HS-5 (cell line): Measurements from ENCODE around the gene KRTAP3-2.
"Not testable (repeated sequence)": the region's sequence is repeated elsewhere in the genome, so short reads cannot be mapped to it uniquely, and the experiment has no call there.

Source experiments
- DNase-seq: peaks from one replicate; pipeline ENCODE4 v3.0.0-alpha.2; 2012; ENCODE audit warnings: low read depth

Gene KRTAP3-2

DNA sequence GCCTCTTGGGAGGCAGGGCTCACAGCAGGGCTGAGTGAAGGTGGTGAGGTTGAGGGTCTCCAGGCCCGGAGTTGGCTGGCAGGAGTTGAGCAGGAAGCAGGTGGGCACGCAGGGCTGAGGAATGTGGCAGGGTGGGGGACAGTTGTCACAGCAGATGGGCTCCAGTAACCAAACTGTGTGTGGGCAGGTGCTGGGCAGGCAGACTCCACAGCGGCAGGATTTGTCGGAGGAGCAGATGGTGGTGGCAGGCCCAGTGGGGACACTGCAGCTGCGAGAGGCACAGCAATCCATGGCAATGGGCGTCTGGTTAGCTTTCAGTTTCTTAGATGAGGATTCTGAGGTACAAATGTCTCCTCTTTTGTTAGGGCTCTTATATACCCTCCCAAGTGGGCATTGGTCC is at the start of gene KRTAP3-2:
Gene KRTAP3-2, minus strand, starts transcription at position 344 of the 400 bp plus-strand sequence. Its CDS starts 53 bp downstream, at position 291.
- DNase-seq: not testable (repeated sequence)

DNA sequence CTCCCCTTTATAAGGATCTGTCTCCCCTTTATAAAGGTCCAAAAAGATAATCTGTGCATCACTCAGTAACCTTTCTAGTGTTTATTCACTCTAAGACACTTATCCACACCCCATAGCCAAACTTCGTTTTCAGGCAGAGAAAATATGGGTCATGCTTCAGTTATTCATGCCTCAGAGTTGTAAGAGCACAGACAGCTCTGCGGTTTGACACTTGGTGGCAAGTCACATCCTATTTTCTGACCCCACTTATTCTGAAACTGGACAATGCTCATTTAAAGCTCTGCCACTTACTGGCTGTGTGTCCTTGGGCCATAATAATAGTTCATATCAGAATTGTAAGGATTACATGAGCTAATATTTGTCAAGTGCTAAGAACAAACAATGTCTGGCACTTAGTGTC is 49.4 kb upstream of the KRTAP3-2 start:
- peak; percentile 71 for DNase-seq

DNA sequence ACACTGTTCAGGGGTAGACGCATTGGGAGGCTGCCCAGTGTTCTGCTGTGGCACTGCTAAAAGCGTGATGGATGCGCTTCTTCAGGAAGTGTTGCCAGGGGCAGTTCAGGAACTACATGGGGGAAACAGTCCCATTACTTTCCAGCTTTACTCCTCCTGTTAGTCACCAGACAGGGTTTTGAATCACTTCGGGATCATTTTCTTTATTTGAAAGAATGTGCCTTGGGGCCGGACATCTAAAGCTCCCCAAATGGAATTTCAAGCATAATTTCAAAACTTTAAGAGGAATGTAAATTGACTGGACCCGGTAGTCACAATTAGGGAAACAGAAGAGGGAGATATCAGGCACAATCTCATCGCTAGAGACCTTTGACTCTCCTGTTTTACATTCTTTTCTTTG is 48.7 kb upstream of the KRTAP3-2 start:
- peak; percentile 61 for DNase-seq

DNA sequence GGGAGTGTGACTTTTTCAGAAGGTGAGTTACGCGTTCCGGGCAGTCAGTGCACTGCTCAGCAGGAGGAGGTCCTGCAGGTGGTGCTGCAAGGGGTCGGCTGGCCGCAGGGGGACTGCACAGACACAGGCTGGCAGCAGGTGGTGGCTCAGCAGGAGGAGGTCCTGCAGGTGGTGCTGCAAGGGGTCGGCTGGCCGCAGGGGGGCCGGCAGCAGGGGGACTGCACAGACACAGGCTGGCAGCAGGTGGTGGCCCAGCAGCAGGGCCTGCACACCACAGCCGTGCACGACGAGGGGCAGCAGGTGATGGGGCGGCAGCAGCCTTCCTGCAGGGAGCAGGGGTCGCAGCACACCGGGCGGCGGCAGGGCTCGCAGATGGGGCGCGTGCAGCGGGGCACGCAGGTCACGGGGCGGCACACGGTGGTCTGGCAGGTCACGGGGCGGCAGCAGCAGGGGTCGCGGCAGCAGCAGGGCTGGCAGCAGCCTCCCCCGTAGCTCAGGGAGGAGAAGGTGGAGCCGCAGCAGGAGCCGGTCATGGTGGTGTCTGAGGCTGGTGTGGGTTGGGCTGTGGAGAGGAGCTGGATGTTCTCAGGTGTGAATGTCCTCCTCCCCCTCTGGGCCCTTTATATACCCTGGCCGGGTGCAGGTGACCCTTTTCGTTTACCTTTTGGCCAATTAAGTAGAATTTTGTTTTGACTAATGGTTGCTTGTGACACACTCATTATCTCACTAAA is 47.2 kb upstream of the KRTAP3-2 start, which contains the start of gene KRTAP2-1:
Gene KRTAP2-1, minus strand, starts transcription at position 582 of the 731 bp plus-strand sequence. Its CDS starts 49 bp downstream, at position 533.
- DNase-seq: not testable (repeated sequence)

DNA sequence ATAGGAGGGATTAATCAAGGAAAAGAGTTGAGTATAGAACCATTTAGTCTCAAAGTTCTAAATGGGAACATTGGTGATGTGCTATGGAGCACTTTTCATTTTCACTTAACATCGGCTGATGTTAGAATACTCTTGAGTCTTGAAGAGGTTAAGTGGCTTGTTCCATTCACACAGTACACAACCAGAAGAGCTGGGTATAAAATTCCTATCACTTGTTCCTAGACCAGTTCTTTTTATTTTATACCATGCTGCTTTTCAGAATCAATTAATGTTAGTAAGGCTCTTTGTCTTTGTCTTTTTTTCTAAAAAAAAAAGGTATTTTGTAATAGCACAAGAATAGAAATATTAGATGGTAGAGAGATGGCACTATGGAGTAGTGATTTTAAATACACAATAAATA is 43.2 kb upstream of the KRTAP3-2 start:
- no peak for DNase-seq

DNA sequence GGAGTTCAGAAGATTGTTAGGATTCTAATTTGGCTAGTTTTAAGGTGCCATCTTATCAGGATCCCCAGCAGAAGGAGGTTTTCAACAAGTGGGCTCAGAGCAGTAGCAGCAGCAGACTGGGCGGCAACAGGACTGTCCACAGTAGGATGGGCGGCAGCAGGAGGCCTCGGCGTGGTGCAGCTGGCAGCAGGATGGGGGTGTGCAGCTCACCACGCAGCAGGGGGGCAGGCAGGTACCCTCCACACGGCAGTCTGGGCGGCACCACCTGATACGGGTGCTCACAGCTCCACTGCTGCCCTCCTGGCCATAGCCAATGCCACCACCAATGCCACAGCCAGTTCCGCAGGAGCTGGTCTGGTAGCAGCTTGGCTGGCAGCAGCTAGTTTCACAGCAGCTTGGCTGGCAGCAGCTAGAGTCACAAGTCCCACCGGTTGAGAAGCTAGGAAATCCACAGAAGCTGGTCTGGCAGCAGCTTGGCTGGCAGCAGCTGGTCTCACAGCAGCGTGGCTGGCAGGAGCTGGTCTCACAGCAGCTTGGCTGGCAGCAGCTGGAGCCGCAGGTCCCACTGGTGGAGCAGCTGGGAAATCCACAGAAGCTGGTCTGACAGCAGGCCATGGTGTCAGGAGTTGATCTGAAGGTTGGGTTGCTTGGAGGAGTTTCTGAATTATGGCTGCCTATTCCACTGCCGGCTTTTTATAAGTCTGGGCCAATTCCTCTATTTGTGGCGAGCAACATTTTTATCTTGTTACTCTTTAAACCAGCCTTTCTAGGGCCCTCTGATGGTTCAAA is 41.3 kb upstream of the KRTAP3-2 start, which contains the start of gene KRTAP1-1:
Gene KRTAP1-1, minus strand, starts transcription at position 668 of the 789 bp plus-strand sequence. Its CDS starts 53 bp downstream, at position 615.
- DNase-seq: not testable (repeated sequence)

DNA sequence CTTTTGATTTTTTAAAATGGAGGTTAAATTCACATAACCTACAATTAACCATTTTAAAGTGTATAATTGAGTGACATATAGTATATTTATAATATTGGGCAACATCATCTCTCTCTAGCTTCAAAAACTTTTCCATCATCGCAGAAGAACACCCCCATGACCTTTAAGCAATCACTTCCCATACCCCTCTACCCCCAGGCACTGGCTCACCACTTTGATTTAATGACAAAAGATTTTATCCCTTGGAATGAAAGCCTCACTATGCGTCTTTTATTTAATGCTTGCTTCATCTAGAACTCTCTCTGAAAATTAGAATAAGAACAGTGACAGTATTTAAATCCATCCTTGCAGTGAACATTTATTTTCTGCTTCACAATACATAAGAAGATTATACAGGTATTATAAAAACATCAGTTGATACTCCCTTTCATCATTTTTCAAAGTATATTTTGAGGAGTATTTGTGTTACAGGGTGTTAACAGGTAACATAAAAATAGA is 38.2 kb upstream of the KRTAP3-2 start:
- no peak for DNase-seq

DNA sequence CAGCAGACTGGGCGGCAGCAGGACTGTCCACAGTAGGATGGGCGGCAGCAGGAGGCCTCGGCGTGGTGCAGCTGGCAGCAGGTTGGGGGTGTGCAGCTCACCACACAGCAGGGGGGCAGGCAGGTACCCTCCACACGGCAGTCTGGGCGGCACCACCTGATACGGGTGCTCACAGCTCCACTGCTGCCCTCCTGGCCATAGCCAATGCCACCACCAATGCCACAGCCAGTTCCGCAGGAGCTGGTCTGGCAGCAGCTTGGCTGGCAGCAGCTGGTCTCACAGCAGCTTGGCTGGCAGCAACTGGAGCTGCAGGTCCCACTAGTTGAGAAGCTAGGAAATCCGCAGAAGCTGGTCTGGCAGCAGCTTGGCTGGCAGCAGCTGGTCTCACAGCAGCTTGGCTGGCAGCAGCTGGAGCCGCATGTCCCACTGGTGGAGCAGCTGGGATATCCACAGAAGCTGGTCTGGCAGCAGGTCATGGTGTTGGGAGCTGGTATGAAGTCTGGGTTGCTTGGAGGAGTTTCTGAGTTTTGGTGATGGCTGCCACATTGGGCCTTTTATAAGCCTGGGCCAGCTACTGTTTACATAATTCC is 34.7 kb upstream of the KRTAP3-2 start, which contains the start of gene KRTAP1-3:
Gene KRTAP1-3, minus strand, starts transcription at position 529 of the 590 bp plus-strand sequence. Its CDS starts 53 bp downstream, at position 476.
- DNase-seq: not testable (repeated sequence)

DNA sequence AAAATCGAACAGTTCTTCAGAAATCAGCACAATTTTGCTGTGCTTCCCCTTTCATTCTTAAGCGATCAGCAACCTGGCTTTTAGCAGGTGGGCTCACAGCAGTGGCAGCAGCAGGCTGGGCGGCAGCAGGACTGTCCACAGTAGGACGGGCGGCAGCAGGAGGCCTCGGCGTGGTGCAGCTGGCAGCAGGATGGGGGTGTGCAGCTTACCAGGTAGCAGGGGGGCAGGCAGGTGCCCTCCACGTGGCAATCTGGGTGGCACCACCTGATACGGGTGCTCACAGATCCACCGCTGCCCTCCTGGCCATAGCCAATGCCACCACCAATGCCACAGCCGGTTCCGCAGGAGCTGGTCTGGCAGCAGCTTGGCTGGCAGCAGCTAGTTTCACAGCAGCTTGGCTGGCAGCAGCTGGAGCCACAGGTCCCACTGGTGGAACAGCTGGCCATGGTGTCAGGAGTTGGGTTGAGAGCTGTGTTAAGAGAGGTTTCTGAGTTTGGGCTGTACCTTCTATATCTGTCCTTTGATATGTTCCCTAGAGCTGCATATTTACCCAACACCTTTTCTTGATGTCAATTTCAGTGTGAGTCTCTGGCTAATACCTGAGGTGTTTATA is 30.0 kb upstream of the KRTAP3-2 start, which contains the start of gene KRTAP1-4:
Gene KRTAP1-4, minus strand, starts transcription at position 563 of the 613 bp plus-strand sequence. Its CDS starts 117 bp downstream, at position 446.
- no peak for DNase-seq

DNA sequence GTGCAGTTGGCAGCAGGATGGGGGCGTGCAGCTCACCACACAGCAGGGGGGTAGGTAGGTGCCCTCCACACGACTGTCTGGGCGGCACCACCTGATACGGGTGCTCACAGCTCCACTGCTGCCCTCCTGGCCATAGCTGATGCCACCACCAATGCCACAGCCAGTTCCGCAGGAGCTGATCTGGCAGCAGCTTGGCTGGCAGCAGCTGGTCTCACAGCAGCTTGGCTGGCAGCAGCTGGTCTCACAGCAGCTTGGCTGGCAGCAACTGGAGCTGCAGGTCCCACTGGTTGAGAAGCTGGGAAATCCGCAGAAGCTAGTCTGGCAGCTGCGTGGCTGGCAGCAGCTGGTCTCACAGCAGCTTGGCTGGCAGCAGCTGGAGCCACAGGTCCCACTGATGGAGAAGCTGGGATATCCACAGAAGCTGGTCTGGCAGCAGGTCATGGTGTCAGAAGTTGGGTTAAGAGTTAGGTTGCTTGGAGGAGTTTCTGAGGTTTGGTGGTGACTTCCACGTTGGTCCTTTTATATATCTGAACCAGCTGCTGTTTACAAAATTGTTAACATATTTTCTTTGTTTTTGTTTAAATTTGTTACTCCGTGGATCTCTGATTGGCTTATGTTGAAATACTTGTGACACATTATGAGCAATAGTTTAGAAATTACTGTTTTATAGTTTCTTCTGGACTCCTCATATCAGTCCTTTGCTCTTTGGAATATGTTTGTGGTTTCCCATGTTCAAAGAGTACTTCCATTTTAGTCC is 27.2 kb upstream of the KRTAP3-2 start, which contains the start of gene KRTAP1-5:
Gene KRTAP1-5, minus strand, starts transcription at position 494 of the 757 bp plus-strand sequence. Its CDS starts 53 bp downstream, at position 441.
- peak; percentile 68 for DNase-seq

DNA sequence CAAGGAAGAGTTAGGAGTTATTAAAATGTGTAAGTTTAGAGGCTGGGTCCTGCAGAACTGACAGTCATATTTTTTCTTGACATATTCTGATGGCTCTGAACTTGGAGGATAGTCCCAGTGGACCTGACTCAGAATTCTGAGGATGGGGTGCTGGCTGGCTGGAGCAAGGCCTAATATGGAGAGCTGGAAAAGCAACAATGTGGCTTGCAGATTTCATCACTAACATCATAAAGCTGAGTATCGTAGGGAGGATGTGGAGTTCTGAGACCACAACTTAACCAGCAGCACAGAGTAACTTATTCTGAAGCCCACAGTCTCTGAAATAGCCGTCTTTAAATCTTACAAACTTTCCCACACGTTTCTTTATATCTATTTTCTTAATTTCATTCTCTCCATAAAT is 25.0 kb upstream of the KRTAP3-2 start:
- no peak for DNase-seq

DNA sequence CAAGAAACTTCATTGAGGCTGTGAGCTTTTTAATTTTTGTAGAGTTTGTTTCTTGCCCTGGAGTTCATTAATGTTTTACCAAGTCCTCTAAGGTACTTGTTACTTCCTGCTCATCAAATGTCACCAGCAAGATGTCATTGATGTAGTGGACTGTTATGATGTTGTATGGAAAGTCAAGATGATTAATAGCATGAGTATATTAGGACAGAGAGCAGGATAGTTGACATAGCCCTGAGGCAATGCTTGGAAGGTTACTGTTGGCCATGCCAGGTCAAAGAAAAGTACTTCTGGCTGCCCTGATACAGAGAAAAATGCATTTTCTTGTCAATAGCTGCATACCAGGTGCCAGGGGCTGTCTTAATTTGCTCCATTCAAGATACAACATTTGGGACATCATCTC is 20.6 kb upstream of the KRTAP3-2 start:
- DNase-seq: no peak

DNA sequence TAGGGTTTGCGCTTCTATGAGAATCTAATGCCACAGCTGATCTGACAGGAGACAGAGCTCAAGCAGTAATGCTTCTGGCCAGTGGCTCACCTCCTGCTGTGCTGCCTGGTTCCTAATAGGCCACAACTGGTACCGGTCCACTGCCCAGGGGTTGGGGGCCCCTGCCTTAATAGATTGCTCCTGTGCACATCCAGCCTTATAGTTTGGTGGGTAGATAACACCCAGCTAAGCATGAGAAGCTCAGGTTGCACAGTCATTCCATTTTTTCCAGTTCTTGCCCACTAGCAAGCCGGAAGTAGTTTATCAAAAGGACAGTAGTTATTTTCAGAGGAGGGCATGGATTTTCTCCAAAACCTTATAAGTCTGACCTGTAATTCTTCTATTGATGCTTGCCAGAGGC is 19.7 kb upstream of the KRTAP3-2 start:
- DNase-seq: no peak

DNA sequence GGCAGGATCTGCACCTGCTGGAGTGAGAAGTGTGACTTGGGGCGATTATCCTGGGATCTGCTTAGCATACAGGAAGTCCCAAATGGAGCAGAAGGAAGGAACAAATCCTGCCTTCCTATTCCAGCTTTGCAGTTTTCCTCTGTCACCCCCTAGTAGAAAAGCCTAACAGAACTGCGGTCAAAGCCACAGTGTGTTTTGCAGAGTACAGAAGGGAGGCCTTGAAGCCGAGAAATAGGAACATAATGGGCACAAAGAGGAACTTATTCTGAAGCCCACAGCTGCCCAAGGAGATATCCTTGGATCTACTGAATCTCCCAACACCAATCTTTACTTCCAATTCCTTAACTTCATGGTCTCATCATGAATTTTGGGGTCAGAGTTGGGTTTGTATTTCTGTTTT is 18.8 kb upstream of the KRTAP3-2 start:
- no peak for DNase-seq

DNA sequence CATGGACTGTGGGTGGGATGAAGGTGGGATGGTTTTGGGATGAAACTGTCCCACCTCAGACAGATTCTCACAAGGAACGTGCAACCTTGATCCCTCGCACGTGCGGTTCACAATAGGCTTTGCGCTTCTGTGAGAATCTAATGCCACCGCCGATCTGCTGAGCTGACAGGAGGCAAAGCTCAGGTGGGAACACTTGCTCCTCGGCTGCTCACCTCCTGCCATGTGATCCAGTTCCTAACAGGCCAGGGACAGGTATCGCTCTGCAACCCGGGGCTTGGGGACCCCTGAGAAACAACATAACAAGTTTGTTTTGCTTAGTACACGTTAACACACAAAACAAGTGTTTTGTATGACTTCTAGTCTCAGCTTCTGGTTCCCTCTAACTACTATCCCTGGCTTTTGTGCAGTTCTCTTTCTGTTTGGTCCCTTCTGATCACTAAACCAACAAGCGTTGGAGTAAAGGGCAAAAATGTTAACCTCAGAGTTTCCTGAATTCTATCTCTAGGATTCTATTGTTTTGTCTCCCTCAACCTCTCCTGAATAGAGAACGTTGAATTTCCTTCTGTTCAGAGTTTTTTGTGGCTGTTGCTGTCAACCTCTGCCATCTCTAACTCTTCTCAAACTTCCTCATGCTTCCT is 17.0 kb upstream of the KRTAP3-2 start:
- DNase-seq: no peak

DNA sequence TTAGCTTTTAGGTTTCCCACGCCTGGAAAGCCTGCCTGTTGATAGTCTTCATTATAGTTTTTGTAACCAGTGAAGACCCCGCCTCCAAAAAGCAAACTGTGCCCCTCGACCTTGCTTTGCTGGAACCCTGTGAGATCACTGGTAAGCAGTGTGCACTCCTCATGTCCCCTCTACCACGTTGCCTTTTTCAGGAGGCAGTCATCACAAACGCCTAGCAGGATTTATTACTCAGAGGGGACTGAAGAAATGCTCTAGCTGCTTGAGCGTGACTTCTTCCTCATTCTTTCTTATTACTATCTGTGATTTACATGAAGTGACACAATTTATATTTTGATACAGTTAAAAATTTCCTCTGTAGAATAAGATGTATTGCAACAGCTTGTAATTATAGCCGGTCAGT is 15.7 kb upstream of the KRTAP3-2 start:
- DNase-seq: no peak

DNA sequence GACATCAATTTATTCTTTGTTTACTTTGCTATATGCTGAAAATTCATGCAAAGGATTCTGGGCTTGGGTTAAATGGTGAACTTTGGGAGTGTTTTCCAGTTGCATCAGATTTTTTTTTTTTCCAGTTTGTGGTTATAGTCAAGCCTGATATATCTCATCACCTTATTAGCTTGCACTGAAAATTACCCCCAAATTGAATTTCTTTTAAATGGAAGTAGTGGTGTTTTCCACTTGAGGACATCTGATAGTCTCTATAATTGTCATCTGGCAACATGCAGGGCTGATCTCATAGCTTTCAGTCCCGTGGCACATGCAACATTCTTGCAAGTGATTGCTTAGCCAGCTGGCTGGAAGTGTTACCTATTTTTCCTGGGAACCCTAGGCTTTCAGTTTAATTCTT is 13.9 kb upstream of the KRTAP3-2 start:
- DNase-seq: no peak

DNA sequence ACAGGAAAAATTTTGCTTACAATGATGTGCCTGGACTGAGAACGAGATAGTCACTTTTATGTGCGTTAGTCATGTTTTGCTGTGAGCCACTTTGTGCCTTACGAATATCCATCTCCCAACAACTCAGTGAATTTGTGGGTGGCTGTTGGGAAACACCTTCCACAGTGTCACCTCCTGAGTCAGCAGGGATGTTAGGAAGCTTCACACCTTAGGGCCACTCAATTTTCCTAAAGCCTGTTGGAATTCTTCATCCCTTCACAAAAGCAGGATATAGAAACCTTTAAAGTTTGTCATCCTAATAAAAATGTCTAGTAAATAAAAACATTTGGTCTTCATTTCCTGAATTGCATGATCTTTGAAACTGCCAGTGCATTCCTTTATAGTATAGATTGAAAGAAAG is 13.5 kb upstream of the KRTAP3-2 start:
- DNase-seq: peak; percentile 60

DNA sequence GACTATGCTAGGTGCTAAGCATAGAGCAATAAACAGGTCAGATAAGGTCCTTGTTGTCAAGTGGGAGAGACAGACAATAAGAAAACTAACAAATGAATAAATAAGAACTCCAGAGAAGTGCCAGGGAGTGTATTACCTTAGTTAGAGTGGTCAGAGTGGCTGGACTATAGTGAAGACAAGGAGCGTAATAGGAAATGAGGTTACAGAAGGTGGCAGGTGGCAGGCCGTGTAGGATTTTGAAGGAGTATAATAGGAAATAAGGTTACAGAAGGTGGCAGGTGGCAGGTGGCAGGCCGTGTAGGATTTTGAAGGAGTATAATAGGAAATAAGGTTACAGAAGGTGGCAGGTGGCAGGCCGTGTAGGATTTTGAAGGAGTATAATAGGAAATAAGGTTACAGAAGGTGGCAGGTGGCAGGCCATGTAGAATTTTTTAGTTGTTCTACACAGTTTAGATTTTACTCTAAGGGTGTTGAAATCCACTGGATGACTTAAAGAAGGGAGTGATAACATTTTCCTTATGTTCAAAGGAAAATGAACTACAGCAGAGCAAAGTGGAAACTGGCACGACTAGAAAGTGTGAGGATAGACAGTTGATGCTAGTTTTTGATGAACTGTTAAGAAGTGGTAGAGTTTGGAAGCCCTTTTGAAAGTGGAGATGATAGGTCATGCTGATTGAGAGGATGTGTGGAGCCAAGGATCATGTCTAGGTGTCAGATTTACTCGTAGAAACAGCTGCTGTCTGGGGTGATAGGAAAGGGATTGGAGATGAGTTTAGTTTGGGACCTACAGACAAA is 12.8 kb upstream of the KRTAP3-2 start:
- DNase-seq: no peak
